Measurements from ENCODE around the gene ACACB. TPM values are rescaled to one million over a fixed set of nuclear protein-coding genes. Genes with fewer than 3 reads are reported as not detected.

The ACACB gene
- polyA plus RNA-seq, 1 donor from 2014 or later: 0.22 TPM

- H3K9me3 ChIP-seq (ENCODE audit: low read length): no peaks in the 10 kb centered on the region
- H3K27ac ChIP-seq (ENCODE audit: low read length): no peak overlapping the region
- H2AFZ ChIP-seq (ENCODE audit: low read depth, low read length): no peak overlapping the region
- no peaks in the 10 kb centered on the region for H4K20me1 ChIP-seq (ENCODE audit: insufficient read depth)
- peak overlapping the region; percentile 65 for H3K4me3 ChIP-seq (ENCODE audit: low read length)
- no peaks in the 10 kb centered on the region for H3K9me2 ChIP-seq (ENCODE audit: insufficient read depth, low read length)
- no peak overlapping the region for H3K4me2 ChIP-seq (ENCODE audit: low read length)
- no peaks in the 10 kb centered on the region for H3K36me3 ChIP-seq (ENCODE audit: insufficient read depth, low read length)
- no peaks in the 10 kb centered on the region for H3F3A ChIP-seq (ENCODE audit: insufficient read depth, low read length, poor library complexity, severe bottlenecking)
- H3K9ac ChIP-seq (ENCODE audit: low read length): no peak overlapping the region
- no peaks in the 10 kb centered on the region for H3K79me2 ChIP-seq (replicated peaks; ENCODE audit: insufficient read depth, low read length)
- peaks cover 19% of the 10 kb centered on the region for H3K27me3 ChIP-seq (ENCODE audit: insufficient read depth, low read depth, low read length)
- TF ChIP-seq REST (IDR thresholded peaks at IDR 0.05; ENCODE audit: borderline replicate concordance) (no peak), TAF1 (IDR thresholded peaks at IDR 0.05; ENCODE audit: low read depth) (no peak), POLR2AphosphoS5 (IDR thresholded peaks at IDR 0.05) (no peak), CTCF (IDR thresholded peaks at IDR 0.05; ENCODE audit: poor library complexity, severe bottlenecking) (no peak), SMC3 (conservative IDR thresholded peaks at IDR 0.05; ENCODE audit: poor library complexity) (no peak), EP300 (conservative IDR thresholded peaks at IDR 0.05; ENCODE audit: poor library complexity, severe bottlenecking) (no peak), RAD21 (conservative IDR thresholded peaks at IDR 0.05) (no peak), EZH2 (IDR thresholded peaks at IDR 0.05; ENCODE audit: borderline replicate concordance, insufficient read depth, low read length, poor library complexity, severe bottlenecking) (no peak)
Measured at GRCh38 chr12:109153821-109154441, 37.5 kb downstream of the ACACB start.

- H3F3A ChIP-seq (ENCODE audit: insufficient read depth, low read length, poor library complexity, severe bottlenecking): no peaks in the 10 kb centered on the region
- no peak overlapping the region for H2AFZ ChIP-seq (ENCODE audit: low read depth, low read length)
- H3K27me3 ChIP-seq (ENCODE audit: insufficient read depth, low read depth, low read length): peaks cover 19% of the 10 kb centered on the region
- H3K4me2 ChIP-seq (ENCODE audit: low read length): peak overlapping the region; percentile 42
- H3K79me2 ChIP-seq (replicated peaks; ENCODE audit: insufficient read depth, low read length): no peaks in the 10 kb centered on the region
- no peak for TF ChIP-seq MXI1 (conservative IDR thresholded peaks at IDR 0.05; ENCODE audit: poor library complexity, severe bottlenecking)
- no peaks in the 10 kb centered on the region for H4K20me1 ChIP-seq (ENCODE audit: insufficient read depth)
- no peak overlapping the region for H3K9ac ChIP-seq (ENCODE audit: low read length)
- H3K27ac ChIP-seq (ENCODE audit: low read length): no peak overlapping the region
- no peaks in the 10 kb centered on the region for H3K9me3 ChIP-seq (ENCODE audit: low read length)
- no peaks in the 10 kb centered on the region for H3K9me2 ChIP-seq (ENCODE audit: insufficient read depth, low read length)
- H3K4me3 ChIP-seq (ENCODE audit: low read length): peak overlapping the region; percentile 65
- H3K36me3 ChIP-seq (ENCODE audit: insufficient read depth, low read length): no peaks in the 10 kb centered on the region
Measured at GRCh38 chr12:109154451-109155438, 38.4 kb downstream of the ACACB start.

Data from neural cell (in vitro differentiated cells).